ENCODE data around the gene SORCS2.

- TF ChIP-seq EZH2 (IDR thresholded peaks at IDR 0.05; ENCODE audit: low read length, unreplicated experiment) = no peak
- TF ChIP-seq CTCF (conservative IDR thresholded peaks at IDR 0.05; ENCODE audit: low read depth, low read length) = no peak
- TF ChIP-seq EZH2phosphoT487 (IDR thresholded peaks at IDR 0.05; ENCODE audit: borderline replicate concordance, low read length) = no peak
These were observed 331.2 kb downstream of the SORCS2 start for GRCh38 chr4:7523526-7523925.

Measured in PC-3 (cell line).